Measurements from ENCODE around the gene CEP192.

DNA sequence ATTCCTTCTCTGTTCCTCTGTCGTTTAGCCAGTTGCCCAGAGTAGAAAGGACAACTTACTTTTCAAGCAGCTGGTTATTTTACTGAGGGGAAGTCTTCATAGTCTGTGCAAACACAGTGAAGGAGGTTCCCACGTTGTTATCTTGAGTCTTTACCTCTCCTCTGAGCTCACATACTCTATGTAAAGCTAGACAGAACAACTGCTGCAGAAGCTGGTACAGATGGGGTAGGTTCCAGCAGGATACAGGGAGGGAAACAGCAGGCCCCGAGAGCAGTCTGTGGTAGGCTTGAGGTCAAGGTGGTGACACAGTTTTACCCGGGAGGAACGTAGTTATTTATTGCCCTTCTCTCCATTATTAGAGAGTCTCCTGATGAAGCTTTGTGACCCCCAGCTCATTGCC is 134.0 kb downstream of the CEP192 start:
- no peak for TF ChIP-seq POLR2A (IDR thresholded peaks at IDR 0.05)
- TF ChIP-seq, protein P1, sequence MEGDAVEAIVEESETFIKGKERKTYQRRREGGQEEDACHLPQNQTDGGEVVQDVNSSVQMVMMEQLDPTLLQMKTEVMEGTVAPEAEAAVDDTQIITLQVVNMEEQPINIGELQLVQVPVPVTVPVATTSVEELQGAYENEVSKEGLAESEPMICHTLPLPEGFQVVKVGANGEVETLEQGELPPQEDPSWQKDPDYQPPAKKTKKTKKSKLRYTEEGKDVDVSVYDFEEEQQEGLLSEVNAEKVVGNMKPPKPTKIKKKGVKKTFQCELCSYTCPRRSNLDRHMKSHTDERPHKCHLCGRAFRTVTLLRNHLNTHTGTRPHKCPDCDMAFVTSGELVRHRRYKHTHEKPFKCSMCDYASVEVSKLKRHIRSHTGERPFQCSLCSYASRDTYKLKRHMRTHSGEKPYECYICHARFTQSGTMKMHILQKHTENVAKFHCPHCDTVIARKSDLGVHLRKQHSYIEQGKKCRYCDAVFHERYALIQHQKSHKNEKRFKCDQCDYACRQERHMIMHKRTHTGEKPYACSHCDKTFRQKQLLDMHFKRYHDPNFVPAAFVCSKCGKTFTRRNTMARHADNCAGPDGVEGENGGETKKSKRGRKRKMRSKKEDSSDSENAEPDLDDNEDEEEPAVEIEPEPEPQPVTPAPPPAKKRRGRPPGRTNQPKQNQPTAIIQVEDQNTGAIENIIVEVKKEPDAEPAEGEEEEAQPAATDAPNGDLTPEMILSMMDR (IDR thresholded peaks at IDR 0.05 in 4 of 5, conservative IDR thresholded peaks at IDR 0.05 in 1 of 5) = no peak

Measured in gastrocnemius medialis (tissue), 4 donors.